ENCODE data around the gene MRPL12.

The MRPL12 gene

DNA sequence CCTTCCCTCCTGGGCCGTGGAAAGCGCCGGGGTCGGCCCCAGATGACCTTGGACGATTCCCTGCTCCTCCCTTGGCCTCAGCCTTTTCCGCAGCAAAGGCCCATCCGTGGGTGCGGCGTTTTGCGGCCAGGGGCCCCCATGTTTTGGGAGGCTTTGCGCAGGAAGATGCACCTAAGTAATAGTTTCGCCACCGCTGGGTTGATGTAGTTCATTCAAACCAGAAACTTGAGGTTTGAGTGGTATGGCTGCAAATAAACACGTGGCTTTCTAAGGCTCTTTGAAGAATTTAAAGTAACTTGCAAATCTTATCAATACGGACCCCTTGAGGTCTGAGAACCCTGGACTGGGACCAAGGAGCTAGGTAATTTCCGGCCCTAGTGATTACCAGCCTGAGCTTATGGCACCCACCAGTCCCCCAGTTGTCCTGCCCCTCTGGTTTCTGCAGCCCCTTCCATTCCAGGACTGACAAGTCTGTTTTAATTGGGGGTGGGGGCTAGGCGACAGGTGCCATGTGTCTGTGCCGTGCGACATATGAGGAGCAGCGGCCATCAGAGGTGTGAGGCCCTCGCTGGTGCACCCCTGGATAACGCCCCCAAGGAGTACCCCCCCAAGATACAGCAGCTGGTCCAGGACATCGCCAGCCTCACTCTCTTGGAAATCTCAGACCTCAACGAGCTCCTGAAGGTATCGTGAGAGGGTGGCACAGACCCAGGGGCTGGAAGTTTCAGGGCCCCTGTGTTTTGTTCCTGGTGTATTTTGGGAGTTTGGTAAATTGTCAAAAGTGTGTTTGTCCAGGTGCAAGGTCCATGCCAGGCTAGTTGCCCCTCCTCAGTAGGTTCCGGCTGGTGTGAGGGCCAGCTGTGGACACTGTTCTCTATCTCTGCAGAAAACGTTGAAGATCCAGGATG lies 834 bp downstream of the MRPL12 start:
- no peak for TF ChIP-seq EGR1 (IDR thresholded peaks at IDR 0.05)
- no peak for TF ChIP-seq TCF12 (IDR thresholded peaks at IDR 0.05; ENCODE audit: low read depth)
- no peak for TF ChIP-seq TEAD4 (IDR thresholded peaks at IDR 0.05)
- TF ChIP-seq FOXM1 (IDR thresholded peaks at IDR 0.05; ENCODE audit: borderline replicate concordance, low read depth), result no peak
- no peak for TF ChIP-seq NFIC (IDR thresholded peaks at IDR 0.05)
- no peak for TF ChIP-seq CEBPB (IDR thresholded peaks at IDR 0.05)
- no peak for TF ChIP-seq YY1 (IDR thresholded peaks at IDR 0.05; ENCODE audit: low read depth)

DNA sequence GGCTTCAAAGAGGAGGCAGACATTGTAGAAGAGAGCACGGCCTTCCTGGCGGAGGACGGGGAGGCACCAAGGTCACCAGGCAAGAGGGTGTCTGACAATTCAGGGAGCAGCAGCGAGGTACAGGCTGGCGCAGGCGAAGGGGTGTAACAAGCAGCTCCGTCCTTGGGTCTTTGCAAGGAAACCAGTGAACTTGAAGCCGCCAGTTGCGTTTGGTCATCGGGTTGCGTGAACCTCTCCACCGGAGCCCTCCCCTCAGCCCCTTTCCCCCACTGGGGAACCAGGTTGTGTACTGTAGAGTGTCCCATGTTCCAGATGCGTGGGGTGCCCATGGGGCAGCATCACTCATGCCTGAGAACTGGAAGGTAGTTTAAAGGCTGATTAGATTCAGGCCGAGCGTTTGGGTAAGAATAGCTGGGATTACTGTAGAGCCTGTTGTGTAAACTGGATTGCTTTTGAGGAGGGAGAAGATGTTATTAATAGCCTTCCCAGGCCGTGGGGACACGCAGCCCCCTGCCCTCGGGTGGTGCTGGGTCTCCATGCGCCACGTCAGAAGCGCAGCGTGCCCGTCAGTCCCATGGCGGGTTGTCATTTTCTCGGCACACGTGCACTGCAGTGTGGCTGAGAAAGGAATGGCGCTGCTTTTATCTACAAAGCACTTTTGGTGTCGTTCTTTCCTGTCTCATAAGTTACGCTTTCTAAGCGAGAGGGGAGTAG lies 2.5 kb downstream of the MRPL12 start:
- TF ChIP-seq TCF12 (IDR thresholded peaks at IDR 0.05; ENCODE audit: low read depth), result no peak
- TF ChIP-seq YY1 (IDR thresholded peaks at IDR 0.05; ENCODE audit: low read depth), result no peak

DNA sequence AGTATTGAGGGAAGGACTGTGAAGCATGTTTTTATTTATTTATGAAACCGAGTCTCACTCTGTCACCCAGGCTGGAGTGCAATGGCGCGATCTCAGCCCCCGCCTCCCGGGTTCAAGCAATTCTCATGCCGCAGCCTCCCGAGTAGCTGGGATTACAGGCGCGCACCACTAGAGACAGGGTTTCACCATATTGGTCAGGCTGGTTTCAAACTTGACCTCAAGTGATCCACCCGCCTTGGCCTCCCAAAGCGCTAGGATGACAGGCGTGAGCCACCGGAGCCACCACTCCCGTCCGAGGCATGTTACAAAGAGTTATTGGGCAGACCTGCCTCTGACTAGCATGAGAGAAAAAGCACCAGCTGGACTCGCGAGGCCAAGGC lies 3.1 kb downstream of the MRPL12 start:
- TF ChIP-seq TAF1 (IDR thresholded peaks at IDR 0.05; ENCODE audit: low read depth) (no peak), ZBTB7A (IDR thresholded peaks at IDR 0.05; ENCODE audit: low read depth) (no peak), FOXM1 (IDR thresholded peaks at IDR 0.05; ENCODE audit: borderline replicate concordance, low read depth) (no peak), NFIC (IDR thresholded peaks at IDR 0.05) (no peak), EP300 (IDR thresholded peaks at IDR 0.05; ENCODE audit: borderline replicate concordance) (no peak), CREB1 (IDR thresholded peaks at IDR 0.05; ENCODE audit: low read depth) (no peak), YY1 (IDR thresholded peaks at IDR 0.05; ENCODE audit: low read depth) (no peak), CEBPB (IDR thresholded peaks at IDR 0.05) (no peak), RAD21 (IDR thresholded peaks at IDR 0.05; ENCODE audit: low read depth) (no peak), TEAD4 (IDR thresholded peaks at IDR 0.05) (no peak), TCF12 (IDR thresholded peaks at IDR 0.05; ENCODE audit: low read depth) (no peak), EGR1 (IDR thresholded peaks at IDR 0.05) (no peak)
- TF ChIP-seq, protein P1, sequence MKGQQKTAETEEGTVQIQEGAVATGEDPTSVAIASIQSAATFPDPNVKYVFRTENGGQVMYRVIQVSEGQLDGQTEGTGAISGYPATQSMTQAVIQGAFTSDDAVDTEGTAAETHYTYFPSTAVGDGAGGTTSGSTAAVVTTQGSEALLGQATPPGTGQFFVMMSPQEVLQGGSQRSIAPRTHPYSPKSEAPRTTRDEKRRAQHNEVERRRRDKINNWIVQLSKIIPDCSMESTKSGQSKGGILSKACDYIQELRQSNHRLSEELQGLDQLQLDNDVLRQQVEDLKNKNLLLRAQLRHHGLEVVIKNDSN (IDR thresholded peaks at IDR 0.05), result no peak
- TF ChIP-seq, protein P2, sequence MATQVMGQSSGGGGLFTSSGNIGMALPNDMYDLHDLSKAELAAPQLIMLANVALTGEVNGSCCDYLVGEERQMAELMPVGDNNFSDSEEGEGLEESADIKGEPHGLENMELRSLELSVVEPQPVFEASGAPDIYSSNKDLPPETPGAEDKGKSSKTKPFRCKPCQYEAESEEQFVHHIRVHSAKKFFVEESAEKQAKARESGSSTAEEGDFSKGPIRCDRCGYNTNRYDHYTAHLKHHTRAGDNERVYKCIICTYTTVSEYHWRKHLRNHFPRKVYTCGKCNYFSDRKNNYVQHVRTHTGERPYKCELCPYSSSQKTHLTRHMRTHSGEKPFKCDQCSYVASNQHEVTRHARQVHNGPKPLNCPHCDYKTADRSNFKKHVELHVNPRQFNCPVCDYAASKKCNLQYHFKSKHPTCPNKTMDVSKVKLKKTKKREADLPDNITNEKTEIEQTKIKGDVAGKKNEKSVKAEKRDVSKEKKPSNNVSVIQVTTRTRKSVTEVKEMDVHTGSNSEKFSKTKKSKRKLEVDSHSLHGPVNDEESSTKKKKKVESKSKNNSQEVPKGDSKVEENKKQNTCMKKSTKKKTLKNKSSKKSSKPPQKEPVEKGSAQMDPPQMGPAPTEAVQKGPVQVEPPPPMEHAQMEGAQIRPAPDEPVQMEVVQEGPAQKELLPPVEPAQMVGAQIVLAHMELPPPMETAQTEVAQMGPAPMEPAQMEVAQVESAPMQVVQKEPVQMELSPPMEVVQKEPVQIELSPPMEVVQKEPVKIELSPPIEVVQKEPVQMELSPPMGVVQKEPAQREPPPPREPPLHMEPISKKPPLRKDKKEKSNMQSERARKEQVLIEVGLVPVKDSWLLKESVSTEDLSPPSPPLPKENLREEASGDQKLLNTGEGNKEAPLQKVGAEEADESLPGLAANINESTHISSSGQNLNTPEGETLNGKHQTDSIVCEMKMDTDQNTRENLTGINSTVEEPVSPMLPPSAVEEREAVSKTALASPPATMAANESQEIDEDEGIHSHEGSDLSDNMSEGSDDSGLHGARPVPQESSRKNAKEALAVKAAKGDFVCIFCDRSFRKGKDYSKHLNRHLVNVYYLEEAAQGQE (IDR thresholded peaks at IDR 0.05; ENCODE audit: low read depth), result no peak
- TF ChIP-seq, protein P3, sequence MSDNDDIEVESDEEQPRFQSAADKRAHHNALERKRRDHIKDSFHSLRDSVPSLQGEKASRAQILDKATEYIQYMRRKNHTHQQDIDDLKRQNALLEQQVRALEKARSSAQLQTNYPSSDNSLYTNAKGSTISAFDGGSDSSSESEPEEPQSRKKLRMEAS (IDR thresholded peaks at IDR 0.05), result no peak

DNA sequence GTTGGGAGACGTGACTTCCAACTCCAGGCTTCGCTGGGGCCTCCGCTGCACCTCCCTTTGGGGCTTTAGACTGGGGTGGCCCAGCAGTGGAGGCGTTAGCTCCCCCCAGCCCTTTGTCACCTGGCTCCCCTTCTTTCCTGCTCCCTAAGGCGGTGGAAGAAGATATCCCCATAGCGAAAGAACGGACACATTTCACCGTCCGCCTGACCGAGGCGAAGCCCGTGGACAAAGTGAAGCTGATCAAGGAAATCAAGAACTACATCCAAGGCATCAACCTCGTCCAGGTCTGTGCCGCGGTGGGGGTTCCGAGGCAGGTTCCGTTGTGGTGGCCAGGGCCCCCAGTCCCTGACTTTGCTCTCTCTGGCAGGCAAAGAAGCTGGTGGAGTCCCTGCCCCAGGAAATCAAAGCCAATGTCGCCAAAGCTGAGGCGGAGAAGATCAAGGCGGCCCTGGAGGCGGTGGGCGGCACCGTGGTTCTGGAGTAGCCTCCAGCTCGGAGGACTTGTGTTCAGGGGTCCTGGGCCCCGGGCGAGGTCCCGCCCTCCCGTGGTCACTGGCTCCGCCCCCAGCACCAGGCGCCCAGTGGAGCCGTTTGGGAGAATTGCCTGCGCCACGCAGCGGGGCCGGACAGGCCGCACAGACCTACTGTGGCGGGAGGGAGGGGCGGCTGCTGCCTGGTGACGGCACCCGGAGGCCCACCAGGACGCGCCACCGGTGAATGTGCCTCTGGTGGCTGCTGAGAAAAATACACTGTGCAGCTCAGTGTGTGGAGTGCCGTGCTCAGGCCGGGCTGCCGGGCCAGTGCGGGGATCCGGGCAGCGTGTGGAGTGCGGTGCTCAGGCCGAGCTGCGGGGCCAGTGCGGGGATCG lies 3.8 kb downstream of the MRPL12 start:
- TF ChIP-seq, protein P2 (IDR thresholded peaks at IDR 0.05; ENCODE audit: low read depth), result no peak
- TF ChIP-seq CREB1 (IDR thresholded peaks at IDR 0.05; ENCODE audit: low read depth), result no peak
- no peak for TF ChIP-seq CEBPB (IDR thresholded peaks at IDR 0.05)

DNA sequence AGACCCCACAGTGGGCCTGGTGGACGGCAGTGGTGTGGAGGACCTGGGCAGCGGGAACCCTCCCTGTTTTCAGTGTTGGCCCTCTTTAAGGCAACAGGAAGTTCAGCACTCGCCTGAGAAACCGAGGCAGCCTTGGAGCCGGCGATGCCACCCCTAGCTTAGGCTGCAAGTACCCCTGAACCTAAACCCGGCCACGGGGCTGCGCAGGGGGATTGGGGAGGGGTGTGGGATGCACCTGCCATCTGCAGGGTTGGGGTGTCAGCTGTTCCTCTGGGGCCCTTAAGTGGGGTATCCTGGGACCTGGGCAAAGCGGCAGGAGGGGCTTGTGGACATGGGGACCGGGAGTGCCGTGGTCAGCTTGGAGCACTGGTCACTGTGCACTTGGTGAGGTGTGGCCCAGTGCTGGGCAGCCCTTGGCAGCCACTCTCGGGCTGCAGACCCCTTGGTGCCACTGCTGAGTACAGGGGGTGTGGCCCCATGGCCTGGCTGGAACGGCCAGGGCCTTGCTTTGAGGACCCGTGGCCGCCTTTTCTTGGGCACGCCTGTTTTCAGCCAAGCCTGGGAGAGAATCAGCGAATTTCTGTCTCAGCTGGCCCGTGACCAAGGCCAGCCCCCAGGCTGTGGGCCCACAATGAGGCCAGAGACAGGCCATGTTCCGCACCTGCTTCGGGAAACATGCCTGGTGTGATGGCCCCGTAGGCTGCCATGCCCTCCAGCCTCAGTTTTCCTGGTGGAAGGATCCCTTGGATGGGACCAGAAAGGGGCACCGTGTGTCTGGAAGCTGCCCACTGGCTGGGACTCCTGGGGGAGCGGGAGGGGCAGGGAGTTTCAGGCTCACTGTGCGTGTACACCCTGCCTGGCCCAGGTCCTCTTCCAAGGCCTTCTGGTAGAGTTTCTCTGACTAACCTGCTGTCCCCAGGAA lies 4.8 kb downstream of the MRPL12 start:
- TF ChIP-seq EGR1 (IDR thresholded peaks at IDR 0.05), result no peak
- TF ChIP-seq TAF1 (IDR thresholded peaks at IDR 0.05; ENCODE audit: low read depth), result no peak
- TF ChIP-seq FOXM1 (IDR thresholded peaks at IDR 0.05; ENCODE audit: borderline replicate concordance, low read depth), result no peak
- no peak for TF ChIP-seq ZBTB7A (IDR thresholded peaks at IDR 0.05; ENCODE audit: low read depth)
- TF ChIP-seq CEBPB (IDR thresholded peaks at IDR 0.05), result no peak
- TF ChIP-seq, protein P1 (IDR thresholded peaks at IDR 0.05), result no peak
- no peak for TF ChIP-seq CREB1 (IDR thresholded peaks at IDR 0.05; ENCODE audit: low read depth)
- TF ChIP-seq TEAD4 (IDR thresholded peaks at IDR 0.05), result no peak
- no peak for TF ChIP-seq YY1 (IDR thresholded peaks at IDR 0.05; ENCODE audit: low read depth)
- TF ChIP-seq EP300 (IDR thresholded peaks at IDR 0.05; ENCODE audit: borderline replicate concordance), result no peak
- TF ChIP-seq, protein P3 (IDR thresholded peaks at IDR 0.05), result no peak
- TF ChIP-seq TCF12 (IDR thresholded peaks at IDR 0.05; ENCODE audit: low read depth), result no peak
- TF ChIP-seq, protein P2 (IDR thresholded peaks at IDR 0.05; ENCODE audit: low read depth), result no peak
- no peak for TF ChIP-seq RAD21 (IDR thresholded peaks at IDR 0.05; ENCODE audit: low read depth)
- TF ChIP-seq NFIC (IDR thresholded peaks at IDR 0.05), result no peak
